Ecto neural progenitor cell (in vitro differentiated cells): ENCODE measurements around the gene NFATC4.
"Not testable (repeated sequence)": the region's sequence is repeated elsewhere in the genome, so short reads cannot be mapped to it uniquely, and the experiment has no call there.

ENCODE experiments used
- DNase-seq: peaks from one replicate; pipeline ENCODE4 v3.0.0-alpha.2; 2018; ENCODE audit warnings: low spot score

Gene NFATC4

DNA sequence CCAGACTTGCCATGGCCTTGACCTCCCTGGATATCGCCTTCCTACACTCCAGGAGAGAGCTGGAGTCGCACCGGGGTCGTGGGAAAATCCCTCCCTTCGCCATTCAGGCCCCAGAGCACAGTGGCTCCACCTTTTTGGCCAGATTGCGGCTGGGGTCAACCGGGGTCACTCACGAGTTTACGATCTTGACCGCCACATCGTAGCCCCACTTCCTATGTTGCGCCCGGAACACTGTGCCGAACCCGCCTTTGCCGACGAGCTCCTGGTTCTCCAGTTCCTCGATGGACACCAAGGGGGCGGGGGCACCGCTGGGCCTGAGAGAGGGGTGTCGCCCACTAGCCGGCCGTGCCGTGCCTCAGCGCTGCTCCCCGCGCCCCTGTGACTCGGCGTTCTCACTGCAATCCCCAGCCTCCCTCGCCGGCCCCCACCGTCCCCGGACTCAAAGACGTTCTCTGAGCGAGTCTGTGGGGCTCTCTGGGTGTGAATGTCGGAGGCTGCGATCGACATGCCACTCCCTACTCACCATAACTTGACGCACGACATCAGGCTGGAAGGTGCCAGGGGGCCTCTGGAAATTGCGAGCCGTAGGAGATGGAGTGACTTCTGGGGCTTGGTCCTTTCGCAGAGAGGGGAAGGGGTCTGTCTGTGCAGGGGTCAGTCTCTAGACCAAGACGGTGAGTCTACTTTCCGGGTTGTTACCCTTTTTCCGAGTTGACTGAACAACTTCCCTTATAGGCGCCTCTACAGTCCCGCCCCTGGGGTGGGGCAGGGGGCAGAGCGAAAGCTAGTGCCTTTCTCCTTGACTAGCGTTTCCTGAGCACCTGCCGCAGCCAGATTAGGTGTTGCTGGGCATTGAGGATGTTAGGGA lies 28.5 kb upstream of the NFATC4 start, which contains the start of gene RIPK3:
TSS of gene RIPK3 (minus strand) at position 708 of the 868 bp plus-strand sequence. CDS start at position 543, 165 bp downstream.
- no peak for DNase-seq

DNA sequence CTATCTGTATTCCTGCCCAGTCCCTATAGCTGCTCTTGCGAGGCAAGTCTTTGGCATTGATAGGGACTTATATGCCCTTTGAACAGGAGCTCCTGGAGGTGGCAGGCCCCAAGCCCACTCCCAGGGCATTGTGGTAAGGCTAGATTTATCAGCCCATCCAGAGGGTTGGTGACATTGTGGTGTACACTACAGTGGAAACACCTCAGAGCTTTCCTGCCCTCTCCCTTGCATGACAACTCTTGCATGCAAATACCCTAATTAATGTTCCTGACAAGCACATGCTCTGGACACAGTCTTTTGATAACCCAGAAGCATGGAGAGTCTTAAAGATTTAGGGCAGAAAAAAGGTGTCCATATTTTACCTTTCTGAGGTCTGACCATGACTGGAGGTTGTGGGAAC lies 27.4 kb upstream of the NFATC4 start:
- DNase-seq = no peak

DNA sequence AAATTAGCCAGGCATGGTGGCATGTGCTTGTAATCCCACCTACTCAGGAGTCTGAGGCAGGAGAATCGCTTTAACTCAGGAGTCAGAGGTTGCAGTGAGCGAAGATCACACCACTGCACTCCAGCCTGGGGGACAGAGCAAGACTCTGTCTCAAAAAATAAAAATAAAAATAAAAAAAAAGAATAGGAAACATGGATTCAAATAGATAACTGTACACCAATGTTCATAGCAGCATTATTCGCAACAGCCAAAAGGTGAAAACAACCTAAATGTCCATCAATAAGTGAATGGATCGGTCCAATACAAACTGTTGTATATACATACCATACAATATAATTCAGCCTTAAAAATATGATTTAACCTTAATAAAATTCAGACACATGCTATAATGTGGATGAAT lies 25.1 kb upstream of the NFATC4 start:
- DNase-seq = no peak

DNA sequence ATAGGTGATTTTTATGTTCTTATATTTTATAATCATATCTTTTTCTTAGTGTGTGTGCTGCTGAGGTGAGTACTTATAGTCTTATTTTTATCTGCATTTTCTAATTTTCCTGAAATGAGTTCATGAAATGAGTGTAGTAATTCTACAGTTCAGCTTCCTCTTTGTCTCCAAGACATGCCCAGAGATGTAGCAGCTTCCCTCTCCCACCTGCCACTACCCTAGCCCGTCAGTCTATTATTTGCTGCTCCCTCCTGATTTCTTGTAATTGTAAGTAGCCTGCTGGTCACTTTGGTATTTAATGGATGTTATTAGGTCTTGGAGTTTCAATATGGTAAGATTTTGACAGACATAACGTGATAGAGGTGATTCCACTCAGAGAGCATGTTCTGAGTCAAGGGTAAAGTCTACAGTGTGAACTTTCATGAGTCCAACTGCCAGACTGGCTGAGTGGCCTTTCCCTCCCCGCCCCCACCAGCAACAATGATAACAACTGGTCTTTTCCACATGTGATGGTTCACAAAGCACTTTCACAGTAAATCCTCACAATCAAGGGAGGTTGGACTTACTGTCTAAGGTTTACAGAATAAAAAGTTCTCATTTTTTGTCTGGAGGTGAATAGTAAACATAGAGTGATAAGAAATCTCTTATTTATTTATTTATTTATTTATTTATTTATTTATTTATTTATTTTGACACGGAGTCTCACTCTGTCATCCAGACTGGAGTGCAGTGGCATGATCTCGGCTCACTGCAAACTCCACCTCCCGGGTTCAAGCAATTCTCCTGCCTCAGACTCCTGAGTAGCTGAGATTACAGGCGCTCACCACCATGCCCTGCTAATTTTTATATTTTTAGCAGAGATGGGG lies 24.0 kb upstream of the NFATC4 start:
- no peak for DNase-seq

DNA sequence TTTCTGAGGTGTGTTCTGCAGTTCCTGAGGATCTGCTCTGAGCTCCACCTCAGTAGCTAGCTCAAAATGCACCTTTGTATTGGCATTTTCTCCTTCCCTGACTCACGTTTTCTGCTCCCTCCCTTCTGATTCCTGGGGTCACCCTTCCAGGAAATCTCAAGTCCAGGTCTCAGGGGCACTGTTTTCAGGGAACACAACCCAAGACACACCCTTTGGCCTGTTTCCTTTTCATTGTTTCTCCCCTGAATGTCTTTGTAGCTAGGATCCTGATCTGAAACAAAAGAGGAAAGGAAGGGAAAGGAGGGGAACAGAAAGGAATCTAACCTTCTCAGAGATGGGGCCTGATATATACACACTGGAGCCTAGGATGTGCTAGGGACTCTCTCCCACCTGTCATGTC lies 20.9 kb upstream of the NFATC4 start:
- DNase-seq = no peak

DNA sequence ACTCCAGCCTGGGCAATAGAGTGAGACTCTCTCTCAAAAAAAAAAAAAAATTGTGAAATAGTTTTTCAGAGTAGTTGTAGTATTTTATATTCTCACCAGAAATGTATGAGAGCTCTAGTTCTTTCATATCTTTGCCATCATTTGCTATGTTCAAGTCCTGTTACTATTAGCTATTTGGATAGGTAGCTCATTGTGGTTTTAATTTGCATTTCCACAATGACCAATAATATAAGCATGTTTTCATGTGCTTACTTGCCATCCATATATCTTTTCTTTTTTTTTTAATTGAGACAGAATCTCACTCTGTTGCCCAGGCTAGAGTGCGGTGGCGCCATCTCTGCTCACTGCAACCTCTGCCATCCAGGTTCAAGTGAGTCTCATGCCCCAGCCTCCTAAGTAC lies 19.8 kb upstream of the NFATC4 start:
- no peak for DNase-seq

DNA sequence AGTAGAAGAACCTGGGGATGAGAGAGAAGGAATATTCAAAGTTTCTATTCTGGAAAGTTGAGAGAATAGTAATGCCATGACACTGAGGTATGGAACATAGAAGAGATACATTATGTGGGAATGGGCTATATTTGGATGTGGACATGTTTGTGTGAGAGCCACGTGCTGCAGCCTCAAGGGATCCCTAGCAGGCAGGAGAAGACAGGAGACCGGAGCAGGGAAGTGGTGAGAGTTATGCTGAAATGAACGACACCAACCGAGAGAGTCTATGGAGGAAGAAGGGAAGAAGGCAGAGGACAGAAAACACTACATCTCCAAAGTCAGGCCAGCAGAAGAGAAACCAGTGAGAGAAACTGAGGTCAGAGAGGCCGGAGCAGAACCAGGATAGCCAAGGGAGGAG lies 18.2 kb upstream of the NFATC4 start:
- no peak for DNase-seq

DNA sequence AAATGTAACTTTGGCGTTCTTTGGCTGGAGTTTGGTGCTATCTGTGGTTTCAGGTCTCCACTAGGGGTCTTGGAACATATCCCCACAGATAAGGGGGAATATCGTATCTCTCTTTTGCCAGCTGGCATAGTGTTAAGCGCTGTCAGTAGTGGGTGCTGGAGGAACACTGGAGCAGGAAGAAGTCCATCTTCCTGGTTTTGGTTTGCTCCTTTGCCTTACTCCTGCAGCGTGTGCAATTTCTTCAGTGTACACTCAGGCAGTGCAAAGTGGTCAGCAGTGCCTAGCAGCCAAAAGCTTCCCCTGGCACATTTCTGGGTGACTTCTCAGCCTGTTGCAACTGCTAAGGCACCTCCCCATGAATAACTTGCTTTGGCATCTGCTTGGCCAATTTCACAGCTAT lies 16.5 kb upstream of the NFATC4 start:
- DNase-seq = no peak

DNA sequence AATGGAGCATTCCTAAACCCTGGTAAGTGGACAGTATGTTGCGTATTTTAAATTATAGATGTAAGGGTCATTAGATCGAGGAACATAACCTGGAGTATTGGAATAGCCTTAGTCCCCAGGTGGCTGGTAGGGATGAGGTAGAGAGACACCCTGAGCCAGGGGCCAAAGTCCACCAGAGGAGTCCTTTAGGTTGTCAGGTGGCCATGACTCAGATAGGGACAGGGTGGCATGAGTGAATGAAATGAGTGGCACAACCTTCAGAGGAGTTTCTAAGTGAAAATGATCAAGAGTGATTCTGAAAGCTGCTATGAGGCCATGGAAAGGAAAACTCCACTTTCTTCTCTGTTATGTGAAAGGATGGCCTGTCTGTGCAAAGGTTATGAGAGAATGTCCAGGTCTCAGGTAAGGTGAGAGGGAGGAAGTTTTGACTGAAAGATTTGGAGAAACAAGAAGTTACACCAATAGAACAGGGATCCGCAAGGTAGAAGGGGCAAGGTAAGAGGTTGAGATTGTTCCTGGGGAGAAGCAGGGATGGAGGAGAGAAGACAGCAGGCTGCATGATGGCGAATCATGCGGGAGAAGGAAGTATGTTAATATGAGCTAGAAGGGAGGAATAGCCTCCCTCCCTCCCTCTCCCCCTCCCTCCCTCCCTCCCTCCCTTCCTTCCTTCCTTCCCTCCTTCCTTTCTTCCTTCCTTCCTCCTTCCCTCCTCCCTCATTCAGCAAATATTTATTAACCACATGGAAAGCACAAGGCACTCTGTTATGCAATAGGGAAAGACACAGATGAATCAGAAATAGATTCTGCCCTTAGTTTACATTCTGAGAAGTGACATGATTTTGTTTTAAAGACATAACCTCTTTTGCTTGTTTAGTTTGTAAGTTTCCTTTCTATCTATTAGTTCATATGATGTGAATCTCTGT lies 14.2 kb upstream of the NFATC4 start:
- no peak for DNase-seq

DNA sequence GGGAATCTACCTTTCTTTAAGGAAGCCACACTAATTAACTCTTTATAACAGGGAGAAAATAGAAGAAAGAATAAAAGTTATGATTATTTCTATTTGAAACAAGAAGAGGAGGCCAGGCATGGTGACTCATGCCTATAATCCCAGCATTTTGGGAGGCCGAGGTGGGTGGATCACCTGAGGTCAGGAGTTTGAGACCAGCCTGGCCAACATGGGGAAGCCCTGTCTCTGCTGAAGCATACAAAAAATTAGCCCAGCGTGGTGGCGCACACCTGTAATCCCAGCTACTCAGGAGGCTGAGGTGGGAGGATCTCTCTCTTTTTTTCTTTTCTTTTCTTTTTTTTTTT lies 13.5 kb upstream of the NFATC4 start:
- not testable (repeated sequence) for DNase-seq

DNA sequence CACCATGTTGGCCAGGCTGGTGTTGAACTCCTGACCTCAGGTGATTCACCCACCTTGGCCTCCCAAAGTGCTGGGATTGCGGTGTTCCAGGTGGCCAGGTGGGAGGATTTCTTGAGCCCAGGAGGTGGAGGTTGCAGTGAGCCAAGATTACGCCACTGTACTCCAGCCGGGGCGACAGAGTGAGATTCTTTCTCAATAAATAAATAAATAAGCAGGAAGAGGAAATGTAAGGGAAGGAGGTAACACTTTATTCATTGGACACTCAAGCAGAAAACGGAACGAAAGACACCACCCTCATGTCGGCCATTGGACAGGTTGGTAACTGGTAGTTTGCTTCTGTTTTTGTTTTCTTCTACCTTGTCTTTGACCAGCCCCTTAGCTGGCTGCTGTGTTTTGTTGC lies 13.0 kb upstream of the NFATC4 start:
- DNase-seq = no peak

DNA sequence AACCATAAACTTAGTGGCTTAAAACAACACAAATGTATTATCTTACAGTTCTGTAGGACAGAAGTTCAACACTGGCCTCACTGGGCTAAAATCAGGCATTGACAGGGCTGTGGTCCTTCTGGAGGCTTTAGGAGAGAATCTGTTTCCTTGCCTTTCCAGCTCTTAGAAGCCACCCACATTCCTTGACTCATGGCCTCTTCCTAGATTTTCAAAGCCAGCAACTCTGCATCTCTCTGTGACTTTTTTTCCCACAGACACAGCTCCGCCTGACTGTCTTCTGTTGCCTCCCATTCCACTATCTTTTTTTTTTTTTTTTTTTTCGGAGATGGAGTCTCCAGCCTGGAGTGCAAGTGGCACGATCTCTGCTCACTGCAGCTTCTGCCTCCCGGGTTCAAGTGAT lies 11.8 kb upstream of the NFATC4 start:
- no peak for DNase-seq

DNA sequence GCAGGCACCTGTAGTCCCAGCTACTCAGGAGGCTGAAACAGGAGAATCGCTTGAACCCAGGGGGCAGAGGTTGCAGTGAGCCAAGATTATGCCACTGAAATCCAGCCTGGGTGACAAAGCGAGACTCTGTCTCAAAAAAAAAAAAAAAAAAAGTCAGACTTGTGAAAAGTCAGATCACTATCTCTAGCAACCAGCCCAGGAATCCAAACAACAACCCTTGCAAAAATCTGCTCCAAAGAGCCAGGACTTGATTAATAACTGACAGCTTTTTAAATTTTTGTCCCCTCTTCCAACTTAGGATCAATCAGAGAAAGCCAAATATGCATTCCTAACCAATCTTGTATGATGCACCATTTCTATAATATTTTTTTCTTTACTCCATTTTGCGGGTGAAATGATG lies 7.7 kb upstream of the NFATC4 start:
- DNase-seq = no peak

DNA sequence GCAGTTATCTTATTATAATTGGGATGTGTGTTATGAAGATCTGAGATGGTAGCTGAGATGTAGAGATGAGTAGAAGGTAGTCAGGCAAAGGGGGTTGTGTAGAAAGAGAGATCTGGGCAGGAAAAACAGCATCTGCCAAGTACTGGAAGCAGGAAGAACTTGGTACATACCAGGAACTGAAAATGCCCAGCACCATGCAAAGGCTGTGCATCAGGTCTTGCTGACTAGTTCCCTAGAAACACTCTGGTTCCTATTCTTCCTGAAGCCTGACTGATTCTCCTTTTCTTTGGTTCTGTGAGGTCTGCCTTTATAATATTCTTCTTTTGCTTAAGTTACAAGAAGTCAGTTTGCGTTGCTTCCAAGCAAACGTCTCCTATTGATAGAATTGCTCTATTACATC lies 6.7 kb upstream of the NFATC4 start:
- no peak for DNase-seq

DNA sequence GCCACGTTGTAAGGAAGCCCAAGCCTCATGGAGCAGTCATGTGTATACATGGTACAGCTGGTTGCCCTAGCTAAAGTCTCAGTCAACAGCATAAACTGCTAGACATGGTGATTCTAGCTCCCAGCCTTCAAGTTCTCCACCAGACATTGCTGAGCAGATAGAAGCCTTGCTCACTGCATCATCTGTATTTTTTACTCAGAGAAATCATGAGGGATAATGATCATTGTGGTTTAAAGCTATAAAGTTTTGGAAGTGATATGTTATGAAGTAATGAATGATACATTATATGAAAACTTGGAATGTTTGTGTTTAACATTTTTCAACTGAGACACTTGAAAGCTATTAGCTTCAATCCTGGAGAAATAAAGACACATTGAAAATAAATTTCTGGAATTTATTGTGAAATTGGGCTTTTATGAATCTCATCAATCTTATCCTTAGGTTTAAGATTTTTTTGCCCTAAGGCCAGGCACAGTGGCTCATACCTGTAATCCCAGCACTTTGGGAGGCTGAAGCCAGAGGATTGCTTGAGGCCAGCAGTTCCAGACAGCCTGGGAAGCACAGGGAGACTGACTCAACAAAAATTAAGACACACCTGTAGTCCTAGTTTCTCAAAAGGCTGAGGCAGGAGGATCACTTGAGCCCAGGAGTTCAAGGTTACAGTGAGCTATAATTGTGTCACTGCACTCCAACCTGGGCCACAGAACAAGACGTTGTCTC lies 5.6 kb upstream of the NFATC4 start:
- DNase-seq = no peak

DNA sequence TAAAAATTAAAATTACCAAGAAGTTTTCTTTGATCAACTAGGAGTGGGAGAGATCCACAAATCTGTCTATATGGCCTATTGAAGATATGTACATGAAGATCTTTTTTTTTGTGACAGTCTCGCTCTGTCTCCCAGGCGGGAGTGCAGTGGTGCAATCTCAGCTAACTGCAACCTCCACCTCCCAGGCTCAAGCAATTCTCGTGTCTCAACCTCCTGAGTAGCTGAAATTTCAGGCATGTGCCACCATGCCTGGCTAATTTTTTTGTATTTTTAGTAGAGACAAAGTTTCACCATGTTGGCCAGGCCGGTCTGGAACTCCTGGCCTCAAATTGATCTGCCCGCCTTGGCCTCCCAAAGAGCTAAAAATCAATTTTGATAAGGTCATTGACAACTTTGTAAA lies 4.6 kb upstream of the NFATC4 start:
- no peak for DNase-seq

DNA sequence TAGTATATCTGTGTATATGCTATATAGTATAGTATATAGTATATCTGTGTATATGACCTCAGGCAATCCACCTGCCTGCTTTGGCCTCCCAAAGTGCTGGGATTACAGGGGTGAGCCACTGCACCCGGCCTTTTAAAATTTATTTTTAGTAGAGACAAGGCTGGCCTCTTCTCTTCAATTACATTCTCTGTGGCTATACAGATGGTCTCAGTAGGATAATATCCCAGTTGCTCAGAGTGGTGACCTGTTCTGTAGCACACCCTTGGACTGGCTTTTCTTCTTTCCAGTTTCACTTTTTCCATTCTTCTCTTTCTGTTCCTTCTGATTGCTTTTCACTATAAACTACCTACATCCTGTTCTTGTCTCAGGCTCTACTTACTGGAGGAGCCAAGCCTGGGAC lies 3.1 kb upstream of the NFATC4 start:
- no peak for DNase-seq

DNA sequence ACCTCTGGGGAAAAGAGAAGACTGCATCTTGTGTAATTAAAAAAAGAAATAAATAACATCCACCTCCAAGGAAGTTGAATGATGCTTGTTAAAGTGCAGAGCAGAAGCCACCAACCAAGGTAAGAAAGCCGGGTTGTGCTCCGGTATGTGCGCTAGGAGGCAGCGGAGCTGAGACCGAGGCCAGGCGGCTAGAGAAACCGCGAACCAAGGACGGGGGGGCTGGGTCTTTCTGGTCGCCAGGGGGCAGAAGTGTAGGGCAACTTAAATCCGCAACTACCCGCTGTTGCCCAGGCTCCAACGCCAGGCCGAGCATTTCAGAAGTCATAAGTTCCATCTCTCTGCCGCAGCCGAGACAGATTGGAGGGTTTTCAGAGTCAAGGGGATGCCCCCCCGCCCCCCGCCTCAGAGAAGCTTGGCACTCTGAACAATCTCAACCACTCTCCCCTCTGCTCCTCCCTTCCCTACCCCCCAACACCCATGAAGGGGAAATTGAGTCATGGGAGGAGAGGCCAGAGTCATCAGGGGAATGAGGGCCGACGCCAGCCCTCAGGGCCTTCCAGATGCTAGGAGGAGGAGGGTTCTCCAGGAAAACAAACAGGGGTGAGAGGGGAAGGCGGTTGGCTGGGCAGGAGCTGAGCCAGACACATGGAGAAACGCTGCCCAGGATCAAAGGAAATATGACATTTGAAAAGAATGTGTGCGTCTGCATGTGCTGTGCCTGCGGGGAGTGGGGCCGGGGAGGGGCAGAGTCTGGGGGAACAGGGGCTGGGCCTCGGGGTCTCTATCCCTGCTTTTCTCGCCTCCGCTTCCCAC lies 2.2 kb upstream of the NFATC4 start:
- peak; percentile 92 for DNase-seq

DNA sequence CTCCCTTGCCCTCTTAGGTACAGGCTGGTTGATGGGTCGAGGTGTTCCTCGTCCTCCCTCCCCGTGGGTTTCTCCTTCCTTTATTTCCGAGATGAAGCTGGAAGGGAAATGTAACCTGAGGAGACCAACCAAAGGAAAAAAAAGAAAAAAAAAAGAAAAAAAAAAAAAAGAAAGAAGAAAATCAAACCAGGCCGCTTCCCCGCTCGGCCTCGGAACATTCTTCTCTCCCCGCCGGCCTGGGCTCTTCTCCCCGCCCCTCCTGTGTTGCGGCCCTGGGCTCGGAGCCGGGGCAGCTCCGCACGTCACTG lies 1.6 kb upstream of the NFATC4 start:
- DNase-seq = no peak

DNA sequence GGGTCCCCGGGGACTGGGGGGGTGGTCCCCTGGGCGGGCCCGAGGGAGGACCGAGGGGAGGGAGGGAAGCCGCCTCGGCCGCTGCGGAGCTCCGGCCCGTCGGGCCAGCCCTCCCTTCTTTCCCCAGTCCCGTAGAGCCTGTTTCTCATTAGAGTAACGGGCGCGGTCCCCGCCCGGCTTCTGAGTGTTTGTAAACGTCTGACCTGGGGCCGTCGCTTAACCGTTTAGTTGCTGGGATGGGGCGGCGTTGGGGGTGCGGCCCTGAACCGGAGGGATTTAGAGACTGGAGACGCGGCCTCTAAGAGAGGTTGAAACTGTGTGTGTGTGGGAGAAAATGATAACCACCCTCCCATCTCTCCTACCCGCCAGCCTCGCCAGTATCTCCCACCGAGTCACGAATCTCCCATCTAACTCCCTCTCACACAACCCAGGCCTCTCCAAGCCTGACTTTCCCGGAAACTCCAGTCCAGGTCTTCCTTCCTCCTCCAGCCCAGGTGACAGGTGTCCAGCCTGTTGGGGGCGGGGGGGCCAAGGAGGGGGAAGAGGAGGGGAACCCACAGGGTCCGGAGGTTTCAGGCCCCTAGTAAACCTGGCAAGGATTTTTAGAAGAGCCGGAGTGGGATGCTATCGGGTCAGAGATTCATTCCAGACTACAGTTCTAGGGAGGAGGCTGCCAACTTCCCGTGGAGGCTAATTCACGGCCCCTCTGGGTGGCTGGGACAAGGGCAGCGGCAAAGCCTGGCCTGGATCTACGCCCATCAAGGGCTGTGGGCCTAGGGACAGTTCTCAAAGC lies 1.1 kb upstream of the NFATC4 start:
- DNase-seq = peak; percentile 93
